KMS-11 (cell line): Measurements from ENCODE around the gene FHIP1A.

Source experiments
- H2AFZ ChIP-seq: fragments of 200-600 bp; sonication (generic); 2 replicates; pipeline ENCODE4 v1.6.1; 2016; ENCODE audit warnings: antibody characterized with exemption, mixed run types, low read depth
- H3K27ac ChIP-seq: fragments of 200-600 bp; sonication (generic); 2 replicates; pipeline ENCODE4 v1.6.1; 2016; ENCODE audit warnings: mild to moderate bottlenecking, mixed run types
- H3K27me3 ChIP-seq: fragments of 200-600 bp; sonication (generic); 2 replicates; pipeline ENCODE4 v1.6.1; 2017; ENCODE audit warnings: mild to moderate bottlenecking, low read depth, mixed run types, moderate library complexity; ENCODE audit not compliant: insufficient read depth
- H3K36me3 ChIP-seq: fragments of 200-600 bp; sonication (generic); 2 replicates; pipeline ENCODE4 v1.6.1; 2017; ENCODE audit warnings: mild to moderate bottlenecking, mixed run types; ENCODE audit not compliant: insufficient read depth
- H3K4me1 ChIP-seq: fragments of 200-600 bp; sonication (generic); 2 replicates; pipeline ENCODE4 v1.6.1; 2016; ENCODE audit warnings: mild to moderate bottlenecking, low read depth, mixed run types; ENCODE audit not compliant: poor library complexity, severe bottlenecking
- H3K4me2 ChIP-seq: fragments of 200-600 bp; sonication (generic); 2 replicates; pipeline ENCODE4 v1.7.0; 2016; ENCODE audit warnings: mild to moderate bottlenecking, mixed run types
- H3K4me3 ChIP-seq: fragments of 200-600 bp; sonication (generic); IDR thresholded peaks from 2 replicates; pipeline ENCODE4 v1.6.1; 2017; ENCODE audit warnings: low read depth, low read length, mixed read lengths; ENCODE audit not compliant: insufficient read depth
- H3K79me2 ChIP-seq: fragments of 200-600 bp; sonication (generic); 2 replicates; pipeline ENCODE4 v1.6.1; 2016; ENCODE audit warnings: low read depth, mixed run types; ENCODE audit not compliant: insufficient read depth
- H3K9ac ChIP-seq: fragments of 200-600 bp; sonication (generic); 2 replicates; pipeline ENCODE4 v1.6.1; 2016; ENCODE audit warnings: mild to moderate bottlenecking, mixed run types
- H4K20me1 ChIP-seq: fragments of 200-600 bp; sonication (generic); 2 replicates; pipeline ENCODE4 v1.6.1; 2016; ENCODE audit warnings: mild to moderate bottlenecking, mixed run types; ENCODE audit not compliant: insufficient read depth
- CTCF ChIP-seq: fragments of 200-600 bp; sonication (generic); conservative IDR thresholded peaks from 2 replicates; pipeline ENCODE4 v1.6.1; 2017; ENCODE audit warnings: low read depth, mild to moderate bottlenecking, antibody characterized with exemption, low read length, moderate library complexity, mixed read lengths

Gene FHIP1A

GRCh38 chr4:151418856-151419255 lies 9.9 kb downstream of the FHIP1A start:
- no peaks in the 10 kb centered on the region for H3K4me1 ChIP-seq
- H3K79me2 ChIP-seq = no peaks in the 10 kb centered on the region
- H4K20me1 ChIP-seq = no peaks in the 10 kb centered on the region
- no peak overlapping the region for H2AFZ ChIP-seq
- no peak overlapping the region for H3K4me2 ChIP-seq
- no peaks in the 10 kb centered on the region for H3K36me3 ChIP-seq
- H3K9ac ChIP-seq = no peak overlapping the region
- no peak for TF ChIP-seq CTCF
- no peaks in the 10 kb centered on the region for H3K27me3 ChIP-seq
- no peak overlapping the region for H3K27ac ChIP-seq
- H3K4me3 ChIP-seq = no peak overlapping the region

GRCh38 chr4:151420250-151420807 lies 11.4 kb downstream of the FHIP1A start:
- Histone ChIP-seq H3K27ac (no peak overlapping the region), H3K4me3 (no peak overlapping the region), H3K79me2 (no peaks in the 10 kb centered on the region), H3K4me1 (no peaks in the 10 kb centered on the region), H3K36me3 (no peaks in the 10 kb centered on the region), H3K9ac (no peak overlapping the region), H3K4me2 (no peak overlapping the region), H3K27me3 (no peaks in the 10 kb centered on the region), H2AFZ (no peak overlapping the region), H4K20me1 (no peaks in the 10 kb centered on the region)
- no peak for TF ChIP-seq CTCF

- Histone ChIP-seq H3K79me2 (no peaks in the 10 kb centered on the region), H2AFZ (no peak overlapping the region)
- TF ChIP-seq CTCF = no peak
These were observed 13.9 kb downstream of the FHIP1A start for GRCh38 chr4:151422854-151423253.

GRCh38 chr4:151426513-151426912 lies 17.5 kb downstream of the FHIP1A start:
- Histone ChIP-seq H3K4me1 (peaks cover 15% of the 10 kb centered on the region), H3K36me3 (no peaks in the 10 kb centered on the region), H3K27ac (no peak overlapping the region), H3K4me3 (no peak overlapping the region), H3K79me2 (no peaks in the 10 kb centered on the region), H3K4me2 (no peak overlapping the region), H3K9ac (no peak overlapping the region), H3K27me3 (no peaks in the 10 kb centered on the region), H4K20me1 (no peaks in the 10 kb centered on the region), H2AFZ (no peak overlapping the region)
- TF ChIP-seq CTCF = no peak

More at GRCh38 chr4:151422854-151423253, 13.9 kb downstream of the FHIP1A start:
- no peaks in the 10 kb centered on the region for H3K36me3 ChIP-seq
- no peak overlapping the region for H3K4me3 ChIP-seq
- H3K27me3 ChIP-seq = no peaks in the 10 kb centered on the region
- no peak overlapping the region for H3K4me2 ChIP-seq
- no peaks in the 10 kb centered on the region for H3K4me1 ChIP-seq
- H4K20me1 ChIP-seq = no peaks in the 10 kb centered on the region
- H3K27ac ChIP-seq = no peak overlapping the region
- H3K9ac ChIP-seq = no peak overlapping the region
